GM18861 (cell line): Measurements from ENCODE around the gene ZC3H18.

Experiments used
- ATAC-seq: cut with Tn5 transposase; IDR thresholded peaks from one replicate; pipeline ENCODE4 v1.9.1; 2021; ENCODE audit not compliant: unreplicated experiment

Gene ZC3H18

DNA sequence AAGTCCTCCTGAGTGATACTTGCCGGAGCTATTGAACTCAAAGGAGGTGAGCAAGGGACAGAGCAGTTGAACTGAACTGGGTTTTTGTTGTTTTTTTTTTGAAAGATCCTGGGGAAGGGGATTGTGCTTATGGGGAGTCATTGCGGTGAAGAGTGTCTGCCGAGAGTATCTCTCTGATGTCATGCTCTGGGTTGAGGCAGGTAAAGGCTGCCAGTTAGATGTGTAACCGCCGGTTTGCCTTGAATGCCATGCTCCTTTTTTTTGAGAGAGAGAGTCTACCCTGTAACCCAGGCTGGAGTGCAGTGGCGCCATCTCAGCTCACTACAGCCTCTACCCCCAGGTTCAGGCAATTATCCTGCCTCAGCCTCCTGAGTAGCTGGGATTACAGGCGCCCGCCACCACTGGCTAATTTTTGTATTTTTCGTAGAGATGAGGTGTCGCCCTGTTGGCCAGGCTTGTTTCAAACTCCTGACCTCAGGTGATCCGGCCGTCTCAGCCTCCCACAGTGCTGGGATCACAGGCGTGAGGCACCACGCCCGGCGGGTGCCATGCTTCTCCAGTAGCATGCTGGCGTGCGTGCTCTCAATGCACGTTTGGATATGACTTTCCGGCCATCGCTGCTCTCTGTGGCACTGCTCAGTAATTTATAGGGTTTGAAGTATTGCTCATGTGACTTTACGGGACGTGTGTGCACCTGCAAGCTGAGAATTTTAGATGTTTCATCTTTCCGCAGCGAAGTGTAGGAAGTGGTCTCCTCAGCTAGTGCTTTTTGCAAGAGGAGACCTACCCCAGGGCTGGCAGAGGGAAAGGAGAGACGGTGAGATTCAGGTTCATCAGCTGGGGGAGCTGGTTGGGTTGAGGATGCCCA is 8.5 kb downstream of the ZC3H18 start:
- ATAC-seq: no peak

- no peak for ATAC-seq
Observed at GRCh38 chr16:88580371-88580770, 10.2 kb downstream of the ZC3H18 start.

GRCh38 chr16:88581033-88581432 is 10.8 kb downstream of the ZC3H18 start:
- ATAC-seq: no peak

DNA sequence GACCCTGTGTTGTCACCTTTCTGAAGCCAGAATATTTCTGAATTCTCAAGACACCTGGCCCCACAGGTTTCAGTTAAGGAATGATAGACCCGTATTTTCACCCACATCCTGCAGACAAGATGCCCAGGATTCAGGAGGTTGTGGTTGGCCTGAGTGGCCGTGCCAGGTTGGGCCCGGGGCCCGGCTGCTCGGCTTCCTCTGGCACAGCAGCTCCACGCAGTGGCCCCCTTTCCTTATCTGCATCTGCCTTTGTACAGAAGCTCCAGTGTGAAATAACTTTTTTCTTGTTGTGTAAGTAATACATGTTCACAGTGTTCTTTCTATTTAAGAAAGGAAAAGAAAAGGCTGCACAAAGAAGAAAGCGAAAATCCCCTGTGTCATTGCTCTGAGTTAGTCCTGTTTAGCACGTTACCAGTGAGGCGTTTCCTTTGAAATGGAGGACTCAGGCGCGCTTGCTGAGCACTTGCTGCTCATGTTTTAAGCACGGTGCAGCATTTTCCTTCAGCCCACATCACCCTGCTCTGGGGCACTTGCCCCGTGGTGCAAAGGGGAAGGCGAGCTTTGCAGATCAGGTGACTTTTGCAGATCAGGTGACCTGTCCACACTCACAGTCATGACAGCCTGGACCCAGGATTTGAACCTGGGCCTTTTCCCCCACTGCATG is 12.8 kb downstream of the ZC3H18 start:
- no peak for ATAC-seq

GRCh38 chr16:88584676-88585075 is 14.5 kb downstream of the ZC3H18 start:
- no peak for ATAC-seq

DNA sequence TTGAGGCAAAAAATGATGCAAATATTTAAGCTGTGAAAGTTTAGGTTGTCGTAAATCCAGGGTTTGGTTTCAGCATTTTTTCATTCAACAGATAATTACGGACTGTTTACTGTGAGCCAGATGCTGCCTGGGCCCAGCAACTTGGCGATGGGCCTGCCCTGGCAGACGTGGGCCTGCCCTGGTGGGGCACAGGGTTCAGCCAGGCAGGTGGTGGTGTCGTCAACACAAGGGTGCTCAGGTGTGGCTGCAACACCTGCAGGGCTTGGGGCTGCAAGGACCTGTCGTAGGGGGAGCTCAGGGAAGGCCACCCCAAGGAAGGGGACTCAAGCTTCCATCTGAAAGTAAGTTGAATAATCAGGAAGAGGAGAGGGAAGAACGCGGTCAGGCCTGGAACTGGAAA is 15.1 kb downstream of the ZC3H18 start:
- ATAC-seq: no peak

DNA sequence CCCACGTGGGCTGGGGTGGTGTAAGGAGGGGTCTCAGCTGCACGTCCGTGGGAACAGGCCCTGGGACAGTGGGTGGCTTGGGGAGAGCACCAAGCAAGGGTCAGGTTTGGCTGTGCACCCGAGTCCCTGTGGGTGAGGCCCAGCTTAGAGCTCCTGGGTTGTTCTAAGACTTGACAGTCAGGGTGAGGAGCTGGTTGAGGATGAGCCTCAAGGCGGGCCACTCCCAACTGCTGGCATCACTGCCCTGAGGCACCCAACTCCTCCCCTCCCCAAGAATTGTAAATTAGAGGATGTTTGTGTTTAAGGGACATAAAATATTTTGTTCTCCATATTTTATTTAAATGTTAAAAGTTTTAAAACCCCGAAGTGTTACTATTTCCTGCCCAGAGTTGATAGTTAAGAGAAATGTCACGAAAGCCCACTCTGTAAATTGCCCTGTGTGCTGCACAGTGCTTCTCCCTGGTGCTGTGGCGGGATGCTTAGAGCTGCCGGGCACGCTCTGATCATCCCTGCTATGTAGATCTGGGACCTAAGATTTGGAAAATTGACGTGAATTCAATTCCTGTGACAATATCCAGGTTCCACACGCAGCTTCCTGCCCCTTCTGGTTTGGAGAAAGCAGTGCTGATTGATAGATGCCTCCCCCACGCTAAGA is 15.9 kb downstream of the ZC3H18 start:
- no peak for ATAC-seq

GRCh38 chr16:88588148-88588547 is 17.9 kb downstream of the ZC3H18 start:
- ATAC-seq: no peak

- ATAC-seq: no peak
Observed at GRCh38 chr16:88588754-88589153, 18.6 kb downstream of the ZC3H18 start.

DNA sequence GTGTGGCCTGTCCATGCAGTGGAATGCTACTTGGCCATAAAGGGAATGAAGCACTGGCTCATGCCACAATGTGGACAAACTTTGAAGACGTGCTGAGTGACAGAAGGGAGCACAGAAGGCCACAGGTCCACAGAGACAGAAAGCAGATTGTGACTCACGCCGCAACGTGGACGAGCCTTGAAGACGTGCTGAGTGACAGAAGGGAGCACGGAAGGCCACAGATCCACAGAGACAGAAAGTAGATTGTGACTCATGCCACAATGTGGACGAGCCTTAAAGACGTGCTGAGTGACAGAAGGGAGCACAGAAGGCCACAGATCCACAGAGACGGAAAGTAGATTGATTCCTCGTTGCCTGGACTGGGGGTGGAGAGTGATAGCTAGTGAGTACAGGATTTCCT is 19.2 kb downstream of the ZC3H18 start:
- no peak for ATAC-seq

DNA sequence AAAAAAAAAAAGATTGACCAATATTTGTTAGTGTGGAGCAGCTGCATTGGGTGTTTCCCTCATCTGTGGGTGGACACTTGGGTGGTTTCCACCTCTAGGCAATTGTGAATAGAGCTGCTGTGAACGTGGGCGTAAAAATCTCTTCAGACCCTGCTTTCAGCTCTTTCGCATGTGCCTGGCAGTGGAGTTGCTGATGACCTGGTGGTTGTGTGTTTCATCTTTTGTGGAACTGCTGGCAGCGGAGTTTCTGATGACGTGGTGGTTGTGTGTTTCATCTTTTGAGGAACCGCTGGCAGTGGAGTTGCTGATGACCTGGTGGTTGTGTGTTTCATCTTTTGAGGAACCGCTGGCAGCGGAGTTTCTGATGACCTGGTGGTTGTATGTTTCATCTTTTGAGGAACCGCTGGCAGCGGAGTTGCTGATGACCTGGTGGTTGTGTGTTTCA is 21.4 kb downstream of the ZC3H18 start:
- no peak for ATAC-seq

GRCh38 chr16:88593061-88593460 is 22.9 kb downstream of the ZC3H18 start:
- no peak for ATAC-seq

GRCh38 chr16:88593489-88593888 is 23.3 kb downstream of the ZC3H18 start:
- ATAC-seq: no peak

DNA sequence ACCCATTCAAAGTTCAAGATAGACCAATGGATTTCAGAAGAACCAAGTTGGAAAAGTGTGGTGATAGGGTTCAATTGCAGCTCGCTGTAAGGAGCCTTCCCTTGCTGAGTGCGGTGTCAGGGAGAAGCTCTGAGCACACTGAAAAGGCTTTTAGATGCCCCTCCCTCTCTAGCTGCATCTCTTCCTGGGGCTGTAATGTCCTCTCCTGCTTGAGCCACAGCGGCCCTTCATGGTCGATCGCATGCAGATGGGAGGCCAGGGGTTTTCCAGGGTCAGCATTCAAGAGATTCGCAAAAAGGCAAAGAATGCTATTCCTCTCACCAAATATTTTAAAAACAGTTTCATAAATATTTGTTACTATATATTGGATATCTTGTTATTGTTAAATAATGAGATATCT is 23.7 kb downstream of the ZC3H18 start:
- ATAC-seq: no peak

DNA sequence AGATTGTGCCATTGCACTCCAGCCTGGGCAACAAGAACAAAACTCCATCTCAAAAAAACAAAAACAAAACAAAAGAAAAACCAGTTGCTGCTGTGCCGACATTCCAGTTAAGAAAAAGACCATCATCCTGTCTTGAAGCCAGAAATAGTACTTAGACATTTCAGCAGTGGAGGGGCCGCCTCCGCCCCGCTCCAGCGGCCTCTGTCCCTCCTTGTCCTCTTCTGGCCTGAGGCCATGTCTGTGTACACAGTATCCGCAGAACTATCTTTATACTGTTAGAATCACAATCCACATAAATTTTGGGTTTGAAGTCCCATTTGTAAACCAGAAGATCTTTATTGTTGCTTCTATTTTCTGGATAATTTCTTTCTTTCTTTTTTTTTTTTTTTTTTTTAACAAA is 24.9 kb downstream of the ZC3H18 start:
- ATAC-seq: no peak

GRCh38 chr16:88595921-88596320 is 25.7 kb downstream of the ZC3H18 start:
- ATAC-seq: no peak

DNA sequence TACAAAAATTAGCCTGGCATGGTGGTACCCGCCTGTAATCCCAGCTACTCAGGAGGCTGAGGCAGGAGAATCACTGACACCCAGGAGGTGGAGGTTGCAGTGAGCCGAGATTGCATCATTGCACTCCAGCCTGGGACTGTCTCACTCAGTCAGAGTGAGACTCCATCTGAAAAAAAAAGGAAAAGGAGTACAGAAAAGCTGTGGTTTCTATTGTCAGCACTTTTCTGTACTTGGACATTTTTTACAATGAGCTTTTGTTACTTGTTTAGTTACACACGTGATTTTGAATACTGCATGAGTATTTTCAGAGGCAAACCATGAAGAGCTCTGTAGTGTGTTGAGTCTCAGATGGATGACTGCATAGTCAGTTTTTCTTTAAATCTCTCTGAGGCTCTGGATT is 26.3 kb downstream of the ZC3H18 start:
- ATAC-seq: no peak

DNA sequence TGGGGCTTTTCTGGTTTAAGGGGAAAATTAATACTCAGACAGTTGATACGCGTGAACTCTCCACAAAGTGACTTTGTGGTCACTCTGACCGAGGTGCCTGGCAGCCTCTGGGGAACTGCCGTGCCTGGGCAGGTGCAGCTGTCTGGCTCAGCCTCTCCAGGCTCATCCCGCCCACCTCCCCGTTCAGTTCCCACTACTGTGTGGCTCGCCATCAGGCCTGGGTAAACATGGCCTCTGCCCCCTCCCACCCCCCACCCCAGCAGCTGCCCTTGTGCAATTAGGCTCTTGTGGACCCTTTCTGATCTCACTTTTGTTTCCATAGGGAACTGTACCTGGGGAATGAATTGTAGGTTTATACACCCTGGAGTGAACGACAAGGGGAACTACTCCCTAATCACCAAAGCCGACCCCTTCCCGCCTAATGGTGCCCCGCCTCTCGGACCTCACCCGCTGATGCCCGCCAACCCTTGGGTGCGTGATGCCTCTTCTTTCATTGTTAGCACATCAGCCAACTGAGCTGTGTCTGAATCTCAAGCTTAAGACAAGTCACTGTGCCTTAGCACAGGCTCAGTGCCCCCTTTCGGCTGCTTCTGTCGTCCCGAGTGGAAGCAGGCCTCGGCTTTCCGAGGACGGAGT is 27.8 kb downstream of the ZC3H18 start:
- no peak for ATAC-seq

- ATAC-seq: no peak
Observed at GRCh38 chr16:88599092-88599733, 29.0 kb downstream of the ZC3H18 start.

DNA sequence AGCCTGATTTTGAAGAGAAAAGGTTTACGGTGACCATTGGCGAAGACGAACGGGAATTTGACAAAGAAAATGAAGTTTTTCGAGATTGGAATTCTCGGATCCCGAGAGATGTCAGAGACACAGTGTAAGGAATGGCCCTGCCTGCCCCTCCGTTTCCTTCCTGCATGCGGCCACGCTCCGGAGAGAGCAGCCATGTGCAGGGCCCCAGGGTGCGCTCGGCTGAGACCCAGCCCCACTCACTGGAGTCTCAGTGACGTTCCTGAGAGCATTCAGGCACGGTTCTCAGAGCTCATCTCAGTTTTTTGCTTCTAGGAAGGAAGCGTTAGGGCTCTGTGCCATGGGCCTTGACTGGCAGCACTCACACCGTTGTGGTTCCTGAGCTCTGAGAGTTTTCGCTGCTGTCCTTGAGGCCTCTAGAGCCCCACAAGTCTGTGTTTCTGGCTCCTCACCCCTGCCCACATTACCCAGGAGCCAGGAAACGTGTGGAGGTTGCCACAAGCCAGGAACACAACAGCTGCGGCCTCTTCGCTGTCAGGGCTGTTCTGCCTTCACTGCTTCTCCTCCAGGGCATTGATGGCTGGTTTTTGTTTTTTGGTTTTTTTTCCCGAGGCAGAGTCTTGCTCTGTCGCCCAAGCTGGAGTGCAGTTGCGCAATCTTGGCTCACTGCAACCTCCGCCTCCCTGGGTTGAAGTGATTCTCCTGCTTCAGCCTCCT is 29.8 kb downstream of the ZC3H18 start:
- no peak for ATAC-seq
